GM19043 (cell line): ENCODE data around the gene KCNMB3.
"Not testable (repeated sequence)": the region's sequence is repeated elsewhere in the genome, so short reads cannot be mapped to it uniquely, and the experiment has no call there.

ENCODE experiments used
- ATAC-seq: cut with Tn5 transposase; IDR thresholded peaks from one replicate; pipeline ENCODE4 v1.9.1; 2021; ENCODE audit warnings: low read depth; ENCODE audit not compliant: unreplicated experiment

The KCNMB3 gene, protein sequence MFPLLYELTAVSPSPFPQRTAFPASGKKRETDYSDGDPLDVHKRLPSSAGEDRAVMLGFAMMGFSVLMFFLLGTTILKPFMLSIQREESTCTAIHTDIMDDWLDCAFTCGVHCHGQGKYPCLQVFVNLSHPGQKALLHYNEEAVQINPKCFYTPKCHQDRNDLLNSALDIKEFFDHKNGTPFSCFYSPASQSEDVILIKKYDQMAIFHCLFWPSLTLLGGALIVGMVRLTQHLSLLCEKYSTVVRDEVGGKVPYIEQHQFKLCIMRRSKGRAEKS

GRCh38 chr3:179250803-179251476 is at the start of gene KCNMB3:
Gene KCNMB3, minus strand, starts transcription at chr3:179251114. Its CDS starts 124 bp downstream, at chr3:179250990.
- no peak for ATAC-seq

DNA sequence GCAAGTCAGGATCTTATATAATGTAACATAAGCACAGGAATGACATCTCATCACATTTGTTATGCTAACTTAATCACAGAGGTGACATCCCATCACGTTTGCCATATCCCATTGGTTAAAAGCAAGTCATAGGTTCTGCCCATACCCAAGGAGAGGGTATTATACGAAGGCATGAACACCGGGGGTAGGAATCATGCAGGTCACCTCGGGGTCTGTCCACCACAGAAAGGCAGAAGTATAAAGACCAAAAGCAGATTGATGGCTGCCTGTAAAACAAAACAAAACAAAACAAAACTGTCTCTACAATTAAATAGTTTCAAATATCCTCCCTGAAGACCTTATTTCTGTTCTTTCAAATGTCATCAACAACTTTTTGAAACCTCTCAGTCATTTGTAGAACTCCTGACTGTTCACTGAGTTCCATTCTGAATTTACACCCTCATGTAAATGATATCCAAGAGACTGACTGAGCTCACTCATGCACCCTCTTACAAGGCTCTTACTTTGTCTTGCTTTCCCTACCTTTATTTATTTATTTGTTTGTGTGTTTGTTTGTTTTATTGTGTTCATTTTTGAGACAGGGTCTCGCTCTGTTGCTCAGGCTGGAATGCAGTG is 49.2 kb upstream of the KCNMB3 start:
- ATAC-seq, result no peak

DNA sequence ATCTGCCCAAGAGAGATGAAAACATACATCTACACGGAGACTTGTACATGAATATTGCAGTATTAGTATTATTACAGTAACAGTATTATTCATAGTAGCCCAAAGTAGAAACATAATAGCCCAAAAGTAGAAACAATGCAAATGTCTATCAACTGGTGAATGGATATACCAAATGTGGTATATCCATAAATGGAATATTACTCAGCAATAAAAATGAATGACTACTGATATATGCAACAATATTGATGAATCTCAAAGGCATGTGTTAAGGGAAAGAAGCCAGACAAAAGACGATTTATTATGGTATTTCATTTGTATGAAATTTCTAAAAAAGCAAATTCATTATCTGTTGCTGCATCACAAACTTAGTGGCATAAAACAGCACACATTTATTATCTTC is 48.4 kb upstream of the KCNMB3 start:
- no peak for ATAC-seq

- no peak for ATAC-seq
Measured at GRCh38 chr3:179297971-179298725, 47.2 kb upstream of the KCNMB3 start.

- no peak for ATAC-seq
Measured at GRCh38 chr3:179292450-179292849, 41.5 kb upstream of the KCNMB3 start.

- ATAC-seq, result no peak
Measured at GRCh38 chr3:179289295-179289694, 38.4 kb upstream of the KCNMB3 start.

DNA sequence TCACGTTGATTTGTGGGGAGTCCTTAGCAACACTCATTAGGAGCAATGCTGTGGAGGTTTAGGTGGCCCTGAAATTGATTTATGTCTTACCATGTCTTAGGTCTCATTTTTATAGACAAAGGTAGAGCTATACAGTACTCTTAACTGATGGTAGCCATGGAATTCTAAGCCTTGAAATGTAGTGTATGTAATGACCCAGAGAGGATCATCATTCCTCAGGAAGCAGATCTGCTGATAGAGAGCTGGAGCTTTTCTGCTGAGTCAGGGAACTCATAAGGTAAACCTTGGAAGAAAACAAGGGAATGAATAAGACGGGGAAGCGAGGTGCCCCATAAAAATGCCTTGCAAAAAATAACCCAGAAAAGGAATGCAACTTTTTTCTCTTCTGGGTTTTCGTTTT is 37.9 kb upstream of the KCNMB3 start:
- no peak for ATAC-seq

DNA sequence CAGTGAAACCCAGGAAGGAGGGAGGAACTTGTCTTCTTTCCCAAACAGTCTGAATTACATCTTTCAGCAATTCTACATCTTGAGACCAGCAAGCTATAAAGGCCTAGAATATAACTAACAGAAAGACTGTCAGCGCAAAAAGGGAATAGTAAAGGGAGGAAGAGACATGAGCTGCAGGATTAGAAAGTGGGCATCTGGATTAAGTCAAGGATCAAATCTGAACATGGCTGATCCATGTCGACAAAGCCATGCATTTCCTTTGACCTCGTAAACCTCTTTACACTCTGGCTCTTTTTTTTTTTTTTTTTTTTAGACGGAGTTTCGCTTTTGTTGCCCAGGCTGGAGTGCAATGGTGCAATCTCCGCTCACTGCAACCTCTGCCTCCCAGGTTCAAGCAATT is 35.4 kb upstream of the KCNMB3 start:
- ATAC-seq, result no peak

- no peak for ATAC-seq
Measured at GRCh38 chr3:179281825-179282224, 30.9 kb upstream of the KCNMB3 start.

GRCh38 chr3:179279837-179280236 is 28.9 kb upstream of the KCNMB3 start:
- no peak for ATAC-seq

GRCh38 chr3:179278932-179279693 is 28.2 kb upstream of the KCNMB3 start:
- ATAC-seq, result no peak

- ATAC-seq, result no peak
Measured at GRCh38 chr3:179278151-179278550, 27.2 kb upstream of the KCNMB3 start.

DNA sequence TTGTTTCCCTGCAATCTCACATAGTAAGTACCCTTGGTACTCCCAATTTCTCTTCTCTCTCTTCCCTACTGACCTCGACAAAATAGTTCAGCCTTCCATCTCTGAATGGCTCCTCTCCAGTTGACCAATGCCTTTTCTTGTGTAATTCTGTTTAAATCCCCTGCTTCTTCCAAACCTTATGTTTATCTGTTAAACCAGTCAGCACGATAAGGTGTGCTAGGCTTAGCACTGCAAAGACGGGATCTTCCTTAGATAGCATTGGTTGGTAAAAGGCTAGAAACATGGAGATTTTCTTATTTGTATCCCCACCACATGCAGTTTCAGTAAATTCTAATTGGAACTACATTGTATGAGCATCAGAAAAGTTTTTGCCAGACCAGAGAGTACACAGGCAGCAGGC is 25.8 kb upstream of the KCNMB3 start:
- no peak for ATAC-seq

DNA sequence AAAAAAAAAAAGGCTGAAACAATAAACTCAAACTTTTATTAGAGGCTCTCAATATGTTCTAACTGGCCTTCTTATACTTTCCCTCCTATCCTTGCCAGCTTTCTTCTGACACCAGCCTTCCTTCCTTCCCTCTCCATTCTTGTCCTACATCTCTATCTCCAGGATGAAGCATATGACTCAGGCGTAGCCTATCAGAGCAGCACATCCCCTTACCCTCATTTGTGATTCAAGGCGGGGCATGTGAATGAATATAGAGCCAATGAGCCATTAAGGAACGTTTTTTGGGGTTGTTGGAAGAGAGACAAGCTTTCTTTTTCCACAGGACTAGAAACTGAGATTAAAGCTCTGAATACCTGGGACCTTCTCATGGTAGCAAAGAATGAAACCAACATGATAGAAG is 25.1 kb upstream of the KCNMB3 start:
- ATAC-seq, result no peak

DNA sequence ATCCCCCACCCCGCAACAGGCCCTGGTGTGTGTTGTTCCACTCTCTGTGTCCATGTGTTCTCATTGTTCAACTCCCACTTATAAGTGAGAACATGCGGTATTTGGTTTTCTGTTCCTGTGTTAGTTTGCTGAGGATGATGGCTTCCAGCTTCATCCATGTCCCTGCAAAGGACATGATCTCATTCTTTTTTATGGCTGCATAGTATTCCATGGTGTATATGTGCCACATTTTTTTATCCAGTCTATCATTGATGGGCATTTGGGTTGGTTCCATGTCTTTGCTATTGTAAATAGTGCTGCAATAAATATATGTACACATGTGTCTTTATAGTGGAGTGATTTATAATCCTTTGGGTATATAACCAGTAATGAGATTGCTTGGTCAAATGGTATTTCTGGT is 23.5 kb upstream of the KCNMB3 start:
- ATAC-seq, result not testable (repeated sequence)

- ATAC-seq, result no peak
Measured at GRCh38 chr3:179272385-179272784, 21.5 kb upstream of the KCNMB3 start.

- ATAC-seq, result no peak
Measured at GRCh38 chr3:179269152-179269707, 18.3 kb upstream of the KCNMB3 start.

- no peak for ATAC-seq
Measured at GRCh38 chr3:179268400-179269051, 17.6 kb upstream of the KCNMB3 start.

DNA sequence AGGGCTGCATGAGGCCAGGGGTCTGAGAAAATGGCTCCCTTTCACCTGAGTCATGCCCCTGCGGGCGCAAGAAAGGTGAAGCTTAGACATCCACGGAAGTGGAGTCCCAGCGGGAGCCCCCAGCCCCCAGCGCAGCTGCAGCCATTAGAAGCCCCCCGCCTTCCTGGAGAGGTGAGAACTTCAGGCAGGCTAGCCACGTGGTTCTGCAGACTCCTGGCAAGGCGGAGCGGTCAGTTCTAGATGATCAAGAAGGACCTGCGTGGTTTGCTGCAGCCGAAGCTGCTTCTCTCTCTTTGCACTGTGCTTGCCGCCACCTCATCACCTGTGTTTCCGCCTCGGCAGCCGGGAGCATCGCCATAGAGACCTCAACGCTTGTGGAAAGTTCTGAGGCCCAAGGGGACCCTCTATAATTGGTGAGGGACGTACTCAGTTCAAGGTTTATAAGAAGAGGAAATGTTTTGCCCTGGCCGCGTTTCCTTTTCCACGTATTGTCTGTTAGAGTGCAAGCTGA is 15.8 kb upstream of the KCNMB3 start:
- ATAC-seq, result no peak
